ENCODE results near the gene PARD3.

- TF ChIP-seq, protein P1, sequence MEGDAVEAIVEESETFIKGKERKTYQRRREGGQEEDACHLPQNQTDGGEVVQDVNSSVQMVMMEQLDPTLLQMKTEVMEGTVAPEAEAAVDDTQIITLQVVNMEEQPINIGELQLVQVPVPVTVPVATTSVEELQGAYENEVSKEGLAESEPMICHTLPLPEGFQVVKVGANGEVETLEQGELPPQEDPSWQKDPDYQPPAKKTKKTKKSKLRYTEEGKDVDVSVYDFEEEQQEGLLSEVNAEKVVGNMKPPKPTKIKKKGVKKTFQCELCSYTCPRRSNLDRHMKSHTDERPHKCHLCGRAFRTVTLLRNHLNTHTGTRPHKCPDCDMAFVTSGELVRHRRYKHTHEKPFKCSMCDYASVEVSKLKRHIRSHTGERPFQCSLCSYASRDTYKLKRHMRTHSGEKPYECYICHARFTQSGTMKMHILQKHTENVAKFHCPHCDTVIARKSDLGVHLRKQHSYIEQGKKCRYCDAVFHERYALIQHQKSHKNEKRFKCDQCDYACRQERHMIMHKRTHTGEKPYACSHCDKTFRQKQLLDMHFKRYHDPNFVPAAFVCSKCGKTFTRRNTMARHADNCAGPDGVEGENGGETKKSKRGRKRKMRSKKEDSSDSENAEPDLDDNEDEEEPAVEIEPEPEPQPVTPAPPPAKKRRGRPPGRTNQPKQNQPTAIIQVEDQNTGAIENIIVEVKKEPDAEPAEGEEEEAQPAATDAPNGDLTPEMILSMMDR (IDR thresholded peaks at IDR 0.05) = no peak
- no peak for TF ChIP-seq EZH2 (IDR thresholded peaks at IDR 0.05)
Observed at GRCh38 chr10:34288634-34289033, 526.5 kb downstream of the PARD3 start.

All from neural progenitor cell (in vitro differentiated cells).